PC-9 (cell line): ENCODE data around the gene SIK3.

ENCODE experiments used
- EZH2 ChIP-seq: fragments of 200-600 bp; sonication (generic); IDR thresholded peaks from 2 replicates; pipeline ENCODE4 v1.8.0; 2017; ENCODE audit warnings: antibody characterized with exemption, low read depth
- TF ChIP-seq, protein P1 (sequence below): fragments of 200-600 bp; sonication (generic); conservative IDR thresholded peaks from 2 replicates; pipeline ENCODE4 v1.6.1; 2017; ENCODE audit warnings: mixed run types, antibody characterized with exemption, mild to moderate bottlenecking, moderate library complexity

DNA sequence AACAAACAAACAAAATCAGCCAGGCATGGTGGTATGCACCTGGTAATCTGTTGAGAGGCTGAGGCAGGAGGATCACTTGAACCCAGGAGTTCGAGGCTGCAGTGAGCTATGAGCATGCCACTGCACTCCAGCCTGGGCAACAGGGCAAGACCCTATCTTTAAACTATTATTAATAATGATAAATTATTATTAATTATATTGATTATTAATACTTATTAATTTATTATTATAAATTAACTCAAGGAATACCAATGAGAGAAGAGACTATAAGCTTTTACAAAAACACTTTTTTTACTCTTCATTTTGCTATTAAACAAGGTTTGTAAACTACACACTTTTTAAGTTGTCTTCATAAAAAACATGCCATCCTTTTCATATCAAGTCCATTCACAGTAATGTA is 163.1 kb downstream of the SIK3 start:
- TF ChIP-seq, protein P1, sequence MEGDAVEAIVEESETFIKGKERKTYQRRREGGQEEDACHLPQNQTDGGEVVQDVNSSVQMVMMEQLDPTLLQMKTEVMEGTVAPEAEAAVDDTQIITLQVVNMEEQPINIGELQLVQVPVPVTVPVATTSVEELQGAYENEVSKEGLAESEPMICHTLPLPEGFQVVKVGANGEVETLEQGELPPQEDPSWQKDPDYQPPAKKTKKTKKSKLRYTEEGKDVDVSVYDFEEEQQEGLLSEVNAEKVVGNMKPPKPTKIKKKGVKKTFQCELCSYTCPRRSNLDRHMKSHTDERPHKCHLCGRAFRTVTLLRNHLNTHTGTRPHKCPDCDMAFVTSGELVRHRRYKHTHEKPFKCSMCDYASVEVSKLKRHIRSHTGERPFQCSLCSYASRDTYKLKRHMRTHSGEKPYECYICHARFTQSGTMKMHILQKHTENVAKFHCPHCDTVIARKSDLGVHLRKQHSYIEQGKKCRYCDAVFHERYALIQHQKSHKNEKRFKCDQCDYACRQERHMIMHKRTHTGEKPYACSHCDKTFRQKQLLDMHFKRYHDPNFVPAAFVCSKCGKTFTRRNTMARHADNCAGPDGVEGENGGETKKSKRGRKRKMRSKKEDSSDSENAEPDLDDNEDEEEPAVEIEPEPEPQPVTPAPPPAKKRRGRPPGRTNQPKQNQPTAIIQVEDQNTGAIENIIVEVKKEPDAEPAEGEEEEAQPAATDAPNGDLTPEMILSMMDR, result no peak
- TF ChIP-seq EZH2, result no peak
